Glomerular endothelial cell (primary cell): ENCODE data around the gene CDK8. TPM values are rescaled to one million over a fixed set of nuclear protein-coding genes. Genes with fewer than 3 reads are reported as not detected.
"Not testable (repeated sequence)": the region's sequence is repeated elsewhere in the genome, so short reads cannot be mapped to it uniquely, and the experiment has no call there.

Source experiments
- DNase-seq: peaks from one replicate; pipeline ENCODE4 v3.0.0-alpha.2; 2011; ENCODE audit warnings: low read depth, low spot score; ENCODE audit errors: extremely low read depth
- total RNA-seq: library from RNA; depleted of rRNA; stranded (reverse); fragments of >200 nt; gene quantifications from 2 replicates; pipeline ENCODE4 v1.2.3, GENCODE V29; 2015

Gene CDK8
- total RNA-seq, 1 donor from 2014 or later, result 18.1 TPM

GRCh38 chr13:26252006-26252405 lies 1.9 kb upstream of the CDK8 start:
- not testable (repeated sequence) for DNase-seq

- no peak for DNase-seq
Measured at GRCh38 chr13:26253262-26253786, 605 bp upstream of the CDK8 start.

GRCh38 chr13:26254583-26255111 lies 718 bp downstream of the CDK8 start:
- DNase-seq, result no peak

- no peak for DNase-seq
Measured at GRCh38 chr13:26255115-26255514, 1.2 kb downstream of the CDK8 start.

- DNase-seq, result no peak
Measured at GRCh38 chr13:26255691-26256277, 1.9 kb downstream of the CDK8 start.

GRCh38 chr13:26257049-26257448 lies 3.1 kb downstream of the CDK8 start:
- DNase-seq, result no peak

GRCh38 chr13:26259634-26260033 lies 5.7 kb downstream of the CDK8 start:
- DNase-seq, result no peak

- no peak for DNase-seq
Measured at GRCh38 chr13:26262156-26262555, 8.2 kb downstream of the CDK8 start.

GRCh38 chr13:26266311-26266710 lies 12.4 kb downstream of the CDK8 start:
- no peak for DNase-seq

- no peak for DNase-seq
Measured at GRCh38 chr13:26270707-26271106, 16.8 kb downstream of the CDK8 start.

GRCh38 chr13:26272621-26273020 lies 18.7 kb downstream of the CDK8 start:
- no peak for DNase-seq

- no peak for DNase-seq
Measured at GRCh38 chr13:26280295-26280694, 26.4 kb downstream of the CDK8 start.

GRCh38 chr13:26280822-26281221 lies 26.9 kb downstream of the CDK8 start:
- no peak for DNase-seq

GRCh38 chr13:26285911-26286310 lies 32.0 kb downstream of the CDK8 start:
- not testable (repeated sequence) for DNase-seq

GRCh38 chr13:26288838-26289237 lies 34.9 kb downstream of the CDK8 start:
- not testable (repeated sequence) for DNase-seq

- DNase-seq, result no peak
Measured at GRCh38 chr13:26295812-26296211, 41.9 kb downstream of the CDK8 start.

GRCh38 chr13:26299168-26299750 lies 45.3 kb downstream of the CDK8 start:
- no peak for DNase-seq

GRCh38 chr13:26300140-26300539 lies 46.2 kb downstream of the CDK8 start:
- DNase-seq, result no peak

GRCh38 chr13:26305676-26306075 lies 51.7 kb downstream of the CDK8 start:
- no peak for DNase-seq

- no peak for DNase-seq
Measured at GRCh38 chr13:26307701-26308100, 53.8 kb downstream of the CDK8 start.

- no peak for DNase-seq
Measured at GRCh38 chr13:26308250-26308649, 54.3 kb downstream of the CDK8 start.

GRCh38 chr13:26308836-26309235 lies 54.9 kb downstream of the CDK8 start:
- DNase-seq, result no peak
